Thyroid gland (tissue), 4 donors: ENCODE data around the gene LRMDA.

ENCODE experiments used
- CTCF ChIP-seq, 6 experiments: fragments of 200-600 bp in 3 of 6; fragments of 450-650 bp in 3 of 6; sonication (generic) in 3 of 6; IDR thresholded peaks; one replicate each; pipeline ENCODE4 v1.5.1; 2016 to 2019; ENCODE audit warnings: antibody characterized with exemption in 6 of 6, mild to moderate bottlenecking in 2 of 6, inconsistent platforms in 1 of 6, moderate library complexity in 1 of 6
- POLR2A ChIP-seq, 2 donors: fragments of 450-650 bp; IDR thresholded peaks; one replicate each; pipeline ENCODE4 v1.6.1; 2017; ENCODE audit warnings: antibody characterized with exemption in 2 of 2, mild to moderate bottlenecking in 2 of 2, moderate library complexity in 1 of 2

- TF ChIP-seq POLR2A (IDR thresholded peaks at IDR 0.05) (no peak), CTCF (IDR thresholded peaks at IDR 0.05) (no peak)
Observed at GRCh38 chr10:75511011-75511410, 79.6 kb downstream of the LRMDA start.
